B cell (primary cell): ENCODE results near the gene NAA10. TPM values are rescaled to one million over a fixed set of nuclear protein-coding genes. Genes with fewer than 3 reads are reported as not detected.

Source experiments
- ATAC-seq: fragments of 200-7000 bp; cut with Tn5 transposase; one replicate; pipeline ENCODE4 v1.10.0; 2021; ENCODE audit warnings: low read depth, mild to moderate bottlenecking, moderate number of reproducible peaks, moderate library complexity
- CTCF ChIA-PET: fragments of 350-600 bp; sonication (Branson Sonifier 250); formaldehyde crosslinking; loops from one replicate; lab custom pipeline; 2021; ENCODE audit warnings: antibody characterized with exemption, inconsistent platforms; lab: Charles Lee
- POLR2A ChIA-PET: fragments of 350-600 bp; sonication (Branson Sonifier 250); formaldehyde crosslinking; loops from one replicate; lab custom pipeline; 2021; ENCODE audit warnings: antibody characterized with exemption; lab: Charles Lee
- DNase-seq: peaks from one replicate; pipeline ENCODE4 v3.0.0; 2013
- H2AFZ ChIP-seq: 2 replicates; pipeline ENCODE4 v1.6.1; 2012; ENCODE audit warnings: mild to moderate bottlenecking, low read depth, low read length; ENCODE audit not compliant: insufficient read depth, poor library complexity, severe bottlenecking
- H3K27ac ChIP-seq, 2 donors: 1 replicate in 1 of 2; 2 replicates in 1 of 2; pipeline ENCODE4 v1.5.1; 2012 to 2013; ENCODE audit warnings: low read length in 2 of 2, mild to moderate bottlenecking in 2 of 2, moderate library complexity in 1 of 2
- H3K27me3 ChIP-seq, 4 experiments: fragments of 200-600 bp in 1 of 4; sonication (generic) in 1 of 4; replicated peaks in 1 of 4; 1 replicate in 2 of 4; 2 replicates in 2 of 4; pipeline versions ENCODE4 v1.6.1 to v1.7.0; 2013 to 2016; ENCODE audit warnings: low read length in 3 of 4, mild to moderate bottlenecking in 2 of 4, mixed read lengths in 1 of 4, moderate library complexity in 1 of 4; ENCODE audit not compliant: insufficient read depth in 4 of 4, control insufficient read depth in 3 of 4; ENCODE audit errors: control extremely low read depth in 1 of 4
- H3K36me3 ChIP-seq, 2 experiments: replicated peaks in 1 of 2; 1 replicate in 1 of 2; 2 replicates in 1 of 2; pipeline versions ENCODE4 v1.6.1 to v1.7.1; 2013; ENCODE audit warnings: low read length in 1 of 2; ENCODE audit not compliant: insufficient read depth in 2 of 2, control insufficient read depth in 1 of 2; ENCODE audit errors: control extremely low read depth in 1 of 2, extremely low read depth in 1 of 2
- H3K4me1 ChIP-seq, 2 donors: fragments of 200-600 bp in 1 of 2; sonication (generic) in 1 of 2; 1 replicate in 1 of 2; 2 replicates in 1 of 2; pipeline versions ENCODE4 v1.5.1 to v1.6.1; 2013 to 2017; ENCODE audit warnings: low read length in 2 of 2; ENCODE audit not compliant: control insufficient read depth in 2 of 2, insufficient read depth in 2 of 2
- H3K4me2 ChIP-seq: replicated peaks from 2 replicates; pipeline ENCODE3; 2012; ENCODE audit warnings: mild to moderate bottlenecking, low read depth, low read length; ENCODE audit not compliant: poor library complexity, severe bottlenecking
- H3K4me3 ChIP-seq, 5 experiments: fragments of 200-600 bp in 1 of 5; sonication (generic) in 1 of 5; 1 replicate in 3 of 5; 2 replicates in 2 of 5; pipeline versions ENCODE4 v1.5.1 to v1.7.0; 2011 to 2016; ENCODE audit warnings: low read length in 4 of 5, mild to moderate bottlenecking in 4 of 5, low read depth in 2 of 5, control low read depth in 1 of 5, moderate library complexity in 1 of 5; ENCODE audit not compliant: insufficient read depth in 1 of 5; ENCODE audit errors: control extremely low read depth in 1 of 5, extremely low read depth in 1 of 5
- H3K79me2 ChIP-seq: fragments of 200-600 bp; sonication (generic); one replicate; pipeline ENCODE4 v1.6.0; 2016; ENCODE audit warnings: low read length; ENCODE audit not compliant: control insufficient read depth, insufficient read depth
- H3K9ac ChIP-seq: fragments of 200-600 bp; sonication (generic); 2 replicates; pipeline ENCODE4 v1.6.1; 2017; ENCODE audit warnings: mild to moderate bottlenecking, low read length, moderate library complexity
- H3K9me3 ChIP-seq, 3 donors: one replicate each; pipeline versions ENCODE4 v1.6.1 to v1.7.1; 2013; ENCODE audit warnings: low read length in 2 of 3; ENCODE audit not compliant: control insufficient read depth in 2 of 3, insufficient read depth in 1 of 3; ENCODE audit errors: control extremely low read depth in 1 of 3
- H4K20me1 ChIP-seq: 2 replicates; pipeline ENCODE4 v1.6.0; 2012; ENCODE audit warnings: mild to moderate bottlenecking, low read length; ENCODE audit not compliant: insufficient read depth, control insufficient read depth, poor library complexity, severe bottlenecking
- H3K27ac Mint-ChIP-seq: one replicate; pipeline ENCODE4 v1.8.0; 2021; ENCODE audit warnings: mixed read lengths
- H3K27me3 Mint-ChIP-seq: one replicate; pipeline ENCODE4 v1.8.0; 2021; ENCODE audit warnings: mixed read lengths
- H3K4me1 Mint-ChIP-seq: one replicate; pipeline ENCODE4 v1.8.0; 2021; ENCODE audit warnings: mixed read lengths
- H3K4me3 Mint-ChIP-seq: one replicate; pipeline ENCODE4 v1.8.0; 2021; ENCODE audit warnings: mixed read lengths
- H3K9me3 Mint-ChIP-seq: one replicate; pipeline ENCODE4 v1.8.0; 2022; ENCODE audit warnings: mixed read lengths; ENCODE audit not compliant: insufficient read depth
- EZH2 ChIP-seq: IDR thresholded peaks from 2 replicates; pipeline ENCODE4 v1.6.1; 2012; ENCODE audit warnings: borderline replicate concordance, low read depth, mild to moderate bottlenecking, moderate library complexity, low read length; ENCODE audit not compliant: insufficient read depth, poor library complexity, severe bottlenecking
- WGBS: methylation state at CpG from one replicate; pipeline ENCODE4 v1.1.5; 2013; ENCODE audit warnings: missing lambda C conversion rate; ENCODE audit not compliant: insufficient coverage; 5-methylcytosine and 5-hydroxymethylcytosine counted together
- intact Hi-C: fragments of 100-400 bp; cut with micrococcal nuclease; formaldehyde crosslinking; loops from one replicate; pipeline ENCODE4 v1.10.0; 2022
- polyA plus RNA-seq: library from polyadenylated mRNA; depleted of rRNA; stranded (reverse); fragments of >200 nt; gene quantifications from 2 replicates; pipeline ENCODE4 v1.2.3, GENCODE V29; 2012
- total RNA-seq, 2 donors: library from RNA; stranded (reverse); fragments of 120-200 nt in 1 of 2; gene quantifications; 1 replicate in 1 of 2; 2 replicates in 1 of 2; pipeline versions ENCODE4 v1.2.3 to v1.2.4, GENCODE V29; 2013 to 2022
- TF ChIP-seq, protein P1 (sequence below): fragments of 200-600 bp; IDR thresholded peaks from one replicate; pipeline ENCODE4 v1.8.0; 2022; ENCODE audit warnings: antibody characterized with exemption, mild to moderate bottlenecking

The NAA10 gene
- total and polyA plus RNA-seq, 2 donors (not counting 1 experiment from before 2014, with no cell fraction given) = 78.3 to 102 TPM

DNA sequence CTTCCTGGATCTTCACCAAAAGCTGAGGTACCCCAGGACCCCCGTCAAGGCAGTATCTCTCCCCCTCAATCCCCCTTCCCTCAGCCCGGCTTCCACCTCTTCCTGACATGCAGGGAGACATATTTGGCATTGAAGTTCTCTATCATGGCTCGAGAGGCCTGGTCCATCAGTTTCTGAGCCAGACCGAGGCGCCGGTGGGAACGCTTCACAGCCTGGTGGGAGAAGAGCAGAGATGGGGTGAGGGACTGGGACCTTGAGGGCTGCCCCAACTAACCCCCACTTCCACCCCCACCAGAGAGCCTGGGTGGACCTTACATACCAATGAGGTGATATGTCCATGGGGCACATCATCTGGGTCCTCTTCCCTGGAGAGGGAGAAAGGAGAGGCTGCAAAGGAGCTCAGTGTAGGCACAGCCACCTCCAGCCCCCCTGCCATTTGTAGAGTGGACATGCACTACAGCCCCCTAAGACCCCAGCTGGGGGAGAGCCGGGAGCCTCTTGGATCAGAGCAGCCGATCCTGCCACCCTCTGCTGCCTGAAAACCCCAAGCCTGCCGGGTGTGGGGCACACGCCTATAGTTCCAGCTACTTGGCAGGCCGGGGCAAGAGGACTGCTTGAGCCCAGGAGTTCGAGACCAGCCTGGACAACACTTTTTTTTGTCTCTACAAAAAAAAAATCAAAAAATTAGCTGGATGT is 2.5 kb downstream of the NAA10 start:
- H3K4me2 ChIP-seq = no peak overlapping the region
- POLR2A ChIA-PET = no interaction called here
- H3K27me3 Mint-ChIP-seq = no peaks in the 10 kb centered on the region
- WGBS = 98% methylated on average over 6 of the region's 13 CpGs
- ATAC-seq (no peak), DNase-seq (no peak)
- CTCF ChIA-PET = interaction anchor here (7.4 to 13.1 kb wide), 2 partner anchors 14 to 15 kb away, joined by 59 to 325 read pairs; partner anchors contain the start of gene RENBP
- TF ChIP-seq, protein P1, sequence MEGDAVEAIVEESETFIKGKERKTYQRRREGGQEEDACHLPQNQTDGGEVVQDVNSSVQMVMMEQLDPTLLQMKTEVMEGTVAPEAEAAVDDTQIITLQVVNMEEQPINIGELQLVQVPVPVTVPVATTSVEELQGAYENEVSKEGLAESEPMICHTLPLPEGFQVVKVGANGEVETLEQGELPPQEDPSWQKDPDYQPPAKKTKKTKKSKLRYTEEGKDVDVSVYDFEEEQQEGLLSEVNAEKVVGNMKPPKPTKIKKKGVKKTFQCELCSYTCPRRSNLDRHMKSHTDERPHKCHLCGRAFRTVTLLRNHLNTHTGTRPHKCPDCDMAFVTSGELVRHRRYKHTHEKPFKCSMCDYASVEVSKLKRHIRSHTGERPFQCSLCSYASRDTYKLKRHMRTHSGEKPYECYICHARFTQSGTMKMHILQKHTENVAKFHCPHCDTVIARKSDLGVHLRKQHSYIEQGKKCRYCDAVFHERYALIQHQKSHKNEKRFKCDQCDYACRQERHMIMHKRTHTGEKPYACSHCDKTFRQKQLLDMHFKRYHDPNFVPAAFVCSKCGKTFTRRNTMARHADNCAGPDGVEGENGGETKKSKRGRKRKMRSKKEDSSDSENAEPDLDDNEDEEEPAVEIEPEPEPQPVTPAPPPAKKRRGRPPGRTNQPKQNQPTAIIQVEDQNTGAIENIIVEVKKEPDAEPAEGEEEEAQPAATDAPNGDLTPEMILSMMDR = no peak
- no peak for TF ChIP-seq EZH2
- H3K9me3 ChIP-seq = no peaks in the 10 kb centered on the region
- peaks cover 24% of the 10 kb centered on the region for H3K79me2 ChIP-seq
- H3K27ac Mint-ChIP-seq = no peak overlapping the region
- H4K20me1 ChIP-seq = no peaks in the 10 kb centered on the region
- no peak overlapping the region for H3K9ac ChIP-seq
- peaks cover 19% of the 10 kb centered on the region for H3K4me1 Mint-ChIP-seq
- no peaks in the 10 kb centered on the region for H3K9me3 Mint-ChIP-seq
- H3K4me3 Mint-ChIP-seq = no peak overlapping the region
- no peaks in the 10 kb centered on the region for H3K27me3 ChIP-seq
- no peak overlapping the region for H3K4me3 ChIP-seq
- peaks cover 0 to 23% of the 10 kb centered on the region in 2 experiments for H3K36me3 ChIP-seq
- H2AFZ ChIP-seq = no peak overlapping the region
- intact Hi-C loops = no loop called here
- H3K27ac ChIP-seq = no peak overlapping the region
- peaks cover 15 to 30% of the 10 kb centered on the region in 2 donors for H3K4me1 ChIP-seq

DNA sequence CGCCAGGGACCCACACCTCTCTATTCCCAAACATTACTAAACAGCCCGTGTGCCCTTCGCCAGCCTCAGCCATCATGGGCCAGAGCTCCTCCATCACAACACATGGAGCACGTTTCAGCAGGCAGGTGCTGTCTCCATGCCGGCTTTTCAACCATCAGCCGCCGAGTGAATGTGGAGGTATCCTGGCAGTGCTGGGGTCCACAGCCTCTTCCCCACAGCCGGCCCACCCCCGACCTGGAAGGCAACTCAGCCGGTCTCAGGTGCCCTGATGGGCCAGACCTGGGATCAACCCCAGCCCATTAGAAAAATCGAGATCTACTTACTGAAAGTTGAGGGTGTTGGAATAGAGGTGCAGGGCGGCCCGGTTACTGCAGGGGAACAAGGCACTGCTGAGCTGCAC is 3.1 kb downstream of the NAA10 start:
- POLR2A ChIA-PET = no interaction called here
- no peak overlapping the region for H3K27ac ChIP-seq

More for the DNA sequence above, 3.1 kb downstream of the NAA10 start:
- TF ChIP-seq, protein P1 = no peak
- TF ChIP-seq EZH2 = no peak
- 90% methylated on average over 4 of the region's 13 CpGs for WGBS
- Mint-ChIP-seq H3K4me1 (peaks cover 23% of the 10 kb centered on the region), H3K4me3 (no peak overlapping the region), H3K27ac (no peak overlapping the region), H3K27me3 (no peaks in the 10 kb centered on the region), H3K9me3 (no peaks in the 10 kb centered on the region)
- H3K36me3 ChIP-seq = peaks cover 0 to 23% of the 10 kb centered on the region in 2 experiments
- H3K4me1 ChIP-seq = peaks cover 17 to 36% of the 10 kb centered on the region in 2 donors
- no peaks in the 10 kb centered on the region for H3K27me3 ChIP-seq
- H3K4me3 ChIP-seq = no peak overlapping the region
- no peaks in the 10 kb centered on the region for H3K9me3 ChIP-seq
- no peak for ATAC-seq
- intact Hi-C loops = no loop called here
- CTCF ChIA-PET = interaction anchor here (13.1 kb wide), 1 partner anchor 15 kb away, joined by 325 read pairs; the partner anchor contains the start of gene RENBP
- no peaks in the 10 kb centered on the region for H4K20me1 ChIP-seq
- peaks cover 24% of the 10 kb centered on the region for H3K79me2 ChIP-seq
- H3K4me2 ChIP-seq = no peak overlapping the region
- DNase-seq = no peak
- H2AFZ ChIP-seq = no peak overlapping the region
- no peak overlapping the region for H3K9ac ChIP-seq
